Measurements from ENCODE around the gene SLC30A1.

Gene SLC30A1

DNA sequence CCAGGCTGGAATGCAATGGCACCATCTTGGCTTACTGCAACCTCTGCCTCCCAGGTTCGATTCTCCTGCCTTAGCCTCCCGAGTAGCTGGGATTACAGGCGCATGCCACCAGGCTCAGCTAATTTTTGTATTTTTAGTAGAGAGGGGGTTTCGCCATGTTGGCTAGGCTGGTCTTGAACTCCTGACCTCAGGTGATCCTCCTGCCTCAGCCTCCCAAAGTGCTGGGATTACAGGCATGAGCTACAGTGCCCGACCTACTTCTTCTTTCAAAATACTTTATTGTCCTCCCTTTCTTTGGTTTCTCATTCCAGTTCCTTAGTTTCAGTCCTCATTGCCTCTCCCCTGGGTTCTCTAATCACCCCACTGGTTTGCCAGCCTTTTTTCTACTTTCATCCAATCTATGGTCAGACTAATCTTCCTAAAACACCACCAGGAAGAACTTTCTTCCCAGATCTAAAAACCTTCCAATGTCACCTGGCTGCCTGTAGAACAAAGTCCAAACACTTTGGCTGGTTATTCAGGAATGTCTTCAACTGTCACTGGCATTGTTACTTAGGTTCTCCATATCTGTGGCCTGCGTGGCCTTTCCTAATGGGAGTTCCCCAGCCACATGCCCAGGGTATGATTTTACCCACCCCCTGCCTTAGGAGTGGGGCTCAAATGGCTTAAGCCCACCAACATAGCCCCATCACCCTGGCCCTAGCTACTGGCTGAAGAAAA lies 29.0 kb upstream of the SLC30A1 start:
- DNase-seq: no peak

DNA sequence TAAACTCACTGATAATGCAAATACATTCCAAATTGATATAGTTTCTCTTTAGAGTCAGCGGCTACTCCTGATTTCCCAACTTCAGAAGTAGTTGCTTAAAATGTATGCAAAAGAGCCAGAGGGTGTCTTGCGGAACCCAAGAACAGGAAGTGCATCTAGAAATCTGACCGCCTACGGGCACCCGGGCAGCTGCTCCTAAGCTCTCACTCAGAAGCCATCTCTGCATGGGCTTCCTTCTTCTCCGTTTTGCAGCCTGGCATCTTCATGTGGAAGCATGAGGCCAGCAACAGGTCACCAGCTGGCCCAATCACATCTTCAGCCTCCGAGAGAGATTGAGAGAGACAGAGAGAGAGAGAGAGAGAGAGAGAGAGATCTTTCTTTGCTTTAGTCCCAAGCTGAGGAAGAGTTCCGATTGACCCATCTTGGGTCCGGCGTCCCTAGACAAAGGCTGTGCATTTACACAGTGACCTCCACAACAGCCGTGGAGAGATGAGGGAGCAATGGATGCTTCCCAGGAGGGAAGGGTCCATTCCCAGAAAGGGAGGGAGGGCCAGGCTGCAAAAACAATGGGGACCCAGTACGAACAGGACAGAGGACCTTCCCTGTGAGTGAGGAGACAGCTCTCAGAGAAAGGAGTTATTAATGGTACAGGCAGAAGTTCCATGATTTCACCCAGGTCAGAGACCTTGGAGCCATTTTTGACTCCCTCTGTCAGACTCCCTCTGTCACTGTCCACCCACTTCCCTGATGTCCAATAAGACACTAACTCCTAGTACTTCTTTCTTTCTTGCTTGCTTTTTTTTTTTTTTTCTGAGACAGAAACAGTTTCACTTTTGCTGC lies 28.2 kb upstream of the SLC30A1 start:
- no peak for DNase-seq

DNA sequence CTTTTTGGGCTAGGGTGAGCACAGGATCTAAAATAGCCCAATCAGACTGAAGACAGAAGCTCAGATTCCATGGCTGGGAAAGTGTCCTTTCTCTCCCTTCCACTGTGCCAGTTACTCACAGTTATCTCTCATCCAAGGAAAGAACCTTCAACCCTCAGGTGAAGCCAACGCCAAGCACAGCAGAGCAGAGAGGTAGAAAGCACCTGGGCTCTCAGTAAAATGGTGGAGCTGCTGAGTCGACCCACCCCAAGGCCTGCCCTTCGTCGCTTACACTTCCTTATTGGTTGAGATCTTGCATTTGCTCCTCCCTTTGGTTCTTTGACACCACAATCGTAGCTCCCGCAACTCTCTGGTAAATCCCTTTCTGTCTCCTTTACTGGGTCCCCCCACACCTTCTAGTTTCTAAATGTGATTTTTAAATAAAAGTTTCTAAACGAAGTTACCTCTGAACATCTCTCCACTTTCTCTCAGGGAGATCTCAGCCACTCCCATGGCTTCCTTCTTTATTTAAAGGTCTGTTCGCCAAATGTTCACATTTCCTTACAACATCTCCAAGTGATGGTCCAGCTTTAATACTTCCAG lies 27.5 kb upstream of the SLC30A1 start:
- no peak for DNase-seq

DNA sequence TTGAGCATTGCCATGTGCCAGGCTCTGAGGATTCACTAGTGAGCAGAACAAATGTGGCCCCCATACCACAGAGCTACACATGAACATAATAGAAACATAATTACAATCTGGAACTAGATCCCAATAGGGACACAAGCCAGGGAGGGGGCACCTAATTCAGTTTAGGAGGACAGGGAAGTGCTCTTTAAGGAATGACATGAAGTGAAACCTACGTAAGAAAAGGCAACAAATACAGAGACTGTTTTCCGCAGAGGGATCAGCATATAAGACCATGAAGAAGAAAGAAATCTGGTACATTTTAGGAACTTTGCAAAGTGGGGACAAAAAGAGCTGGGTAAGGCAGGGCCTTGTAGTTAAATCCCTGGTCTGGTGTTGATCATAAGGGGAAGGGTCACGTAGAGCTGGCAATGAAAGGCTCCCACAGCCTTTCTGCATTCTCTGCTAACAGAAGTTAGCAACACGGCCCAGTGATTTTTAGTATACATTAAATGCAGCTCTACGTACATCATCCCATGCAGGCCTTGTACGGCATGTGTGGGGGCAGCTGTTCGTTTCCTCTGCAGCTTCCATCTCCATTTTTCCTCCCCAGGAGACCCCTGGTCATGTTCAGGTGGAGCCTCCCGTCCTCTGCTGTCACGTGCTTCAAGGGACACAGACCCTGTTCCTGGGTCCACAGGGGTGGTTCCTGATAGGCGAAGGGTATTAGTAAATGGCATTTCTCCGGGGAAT lies 26.8 kb upstream of the SLC30A1 start:
- DNase-seq: no peak

DNA sequence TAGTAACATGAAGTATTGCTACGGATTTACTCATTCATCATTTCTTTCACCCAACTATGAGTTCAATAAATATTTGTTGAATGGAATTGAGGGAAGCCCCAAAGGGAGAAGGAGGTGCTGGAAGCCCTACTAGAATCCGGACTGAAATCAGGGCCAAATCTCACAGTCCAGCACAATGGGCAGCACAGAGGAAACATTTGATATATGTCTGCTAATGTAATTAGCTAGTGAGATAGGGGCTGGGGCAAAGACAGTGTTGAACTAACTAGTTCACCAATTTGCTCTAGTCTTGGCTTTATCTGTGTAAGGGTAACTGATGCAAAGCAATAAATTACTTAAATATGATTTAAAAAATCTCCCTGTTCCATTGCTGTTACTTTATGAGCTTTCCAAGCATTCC lies 26.1 kb upstream of the SLC30A1 start:
- DNase-seq: no peak

DNA sequence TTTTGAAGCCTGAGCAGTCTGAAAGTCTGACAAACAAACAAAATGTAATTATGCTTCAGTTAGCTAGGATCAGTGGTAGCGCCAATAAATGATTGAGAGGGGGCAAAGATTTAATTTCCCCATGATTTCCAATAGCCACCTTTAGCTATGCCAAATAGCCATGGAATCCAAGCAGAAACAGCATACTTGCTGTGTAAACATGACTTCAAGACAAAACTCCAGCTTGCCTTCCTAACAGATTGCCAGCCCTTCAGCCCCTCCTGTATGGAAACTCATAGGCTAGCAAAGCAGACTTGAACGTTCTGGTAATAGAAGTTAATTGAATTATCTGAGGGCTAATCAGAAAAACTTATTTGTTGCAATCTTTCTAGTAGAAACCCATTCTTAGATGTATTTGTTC lies 25.6 kb upstream of the SLC30A1 start:
- DNase-seq: no peak

DNA sequence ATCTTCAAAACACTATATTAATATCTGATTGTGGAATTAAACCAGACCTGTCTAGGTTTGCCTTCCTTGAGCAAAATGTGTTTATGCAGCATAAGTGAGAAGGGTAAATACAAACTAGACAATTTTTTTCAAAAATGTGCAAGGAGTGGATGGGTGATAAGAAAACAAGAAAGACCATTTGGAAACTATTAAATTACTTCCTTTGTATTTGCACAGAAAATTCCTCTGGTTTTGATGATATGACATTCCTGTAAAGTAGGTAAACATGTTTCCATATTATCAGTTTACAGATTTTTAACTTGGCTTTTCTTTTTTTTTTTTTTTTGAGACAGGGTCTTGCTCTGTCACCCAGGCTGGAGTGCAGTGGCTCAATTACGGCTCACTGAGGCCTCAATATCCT lies 24.8 kb upstream of the SLC30A1 start:
- DNase-seq: no peak

DNA sequence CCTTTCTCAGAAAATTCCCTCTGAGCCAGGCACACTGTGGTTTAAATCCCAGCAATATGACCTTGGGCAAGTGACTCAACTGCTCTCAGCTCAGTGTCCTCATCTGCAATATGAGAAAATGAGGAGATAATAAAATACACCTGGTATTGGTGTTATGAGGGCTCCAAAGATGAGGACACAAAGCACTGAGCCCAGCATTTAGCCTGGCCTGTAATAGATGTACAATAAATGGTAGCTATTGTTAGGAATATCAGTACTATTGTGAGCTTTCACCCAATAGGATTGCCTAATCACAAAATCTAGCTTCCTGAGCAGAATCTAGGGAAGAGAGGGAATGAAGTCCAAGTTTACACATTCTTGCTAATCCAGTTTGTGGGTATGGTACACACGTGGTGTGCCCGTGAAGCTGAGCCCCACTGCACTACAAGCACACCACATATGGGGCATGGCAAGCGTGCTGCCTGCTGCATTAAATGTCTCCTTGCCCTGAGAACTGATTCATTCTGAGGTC lies 24.3 kb upstream of the SLC30A1 start:
- no peak for DNase-seq

DNA sequence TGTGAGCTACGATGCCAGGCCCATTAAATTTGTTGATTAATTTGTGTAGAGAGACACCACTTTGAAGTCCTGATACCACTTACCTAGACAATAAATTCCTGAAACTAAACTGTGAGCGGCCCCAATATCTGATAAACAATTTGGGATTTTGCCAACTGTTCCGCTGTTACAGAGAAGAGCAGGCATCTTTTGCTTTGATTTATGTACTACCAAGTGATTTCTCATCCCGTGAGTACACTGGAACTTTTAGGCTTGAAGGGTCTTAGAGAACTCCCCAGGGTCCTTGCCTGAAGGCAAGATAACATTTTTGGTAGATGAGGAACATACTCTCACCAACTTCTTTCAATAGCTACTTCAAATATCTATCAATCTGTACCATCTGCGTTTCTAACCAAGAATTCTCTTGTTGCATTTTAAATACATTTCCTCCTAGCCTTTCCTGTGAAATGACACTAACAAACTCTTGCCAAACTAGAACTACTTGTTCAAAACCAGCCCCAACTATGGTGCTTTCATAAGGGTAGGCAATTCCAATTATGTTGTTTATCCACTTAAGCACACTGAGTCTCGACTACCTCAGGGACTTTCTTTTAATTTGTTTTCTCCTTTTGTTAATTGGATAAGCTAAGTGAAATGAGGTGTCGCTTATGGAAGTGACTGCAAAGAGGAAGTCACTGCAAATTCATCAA lies 23.2 kb upstream of the SLC30A1 start:
- DNase-seq: no peak

DNA sequence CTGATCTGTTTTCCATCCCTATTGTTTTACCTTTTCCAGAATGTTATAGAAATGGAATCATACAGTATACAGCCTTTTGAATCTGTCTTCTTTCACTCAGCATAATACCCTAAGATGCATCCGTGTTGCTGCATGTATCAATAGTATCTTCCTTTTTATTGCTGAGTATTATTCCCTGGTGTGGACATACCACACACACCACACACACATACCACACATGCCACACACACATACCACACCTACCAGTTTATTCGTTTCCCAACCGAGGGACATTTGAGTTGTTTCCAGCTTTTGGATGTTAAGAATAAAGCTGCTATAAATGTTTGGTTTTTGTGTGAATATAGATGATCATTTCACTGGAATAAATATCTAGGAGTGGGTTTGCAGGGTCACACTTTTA lies 22.2 kb upstream of the SLC30A1 start:
- no peak for DNase-seq

DNA sequence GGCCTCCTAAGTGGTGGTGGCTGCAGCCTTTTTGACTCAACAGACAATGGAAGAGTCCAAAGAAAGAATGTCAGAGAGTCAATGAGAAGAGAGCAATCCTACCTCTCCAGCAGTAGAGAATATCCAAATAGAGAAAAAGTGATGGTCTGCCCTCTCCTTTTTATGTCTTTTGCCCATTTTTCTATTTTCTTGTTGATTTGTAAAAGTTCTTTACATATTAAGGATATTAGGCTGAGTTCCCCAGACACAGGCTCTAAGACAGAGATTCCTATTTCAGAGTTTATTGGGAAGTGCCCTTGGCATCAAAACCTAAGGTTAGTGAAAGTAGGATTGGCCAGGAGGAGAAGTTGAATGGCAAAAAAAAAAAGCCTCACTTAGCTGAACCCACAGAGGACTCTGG lies 20.3 kb upstream of the SLC30A1 start:
- DNase-seq: no peak

DNA sequence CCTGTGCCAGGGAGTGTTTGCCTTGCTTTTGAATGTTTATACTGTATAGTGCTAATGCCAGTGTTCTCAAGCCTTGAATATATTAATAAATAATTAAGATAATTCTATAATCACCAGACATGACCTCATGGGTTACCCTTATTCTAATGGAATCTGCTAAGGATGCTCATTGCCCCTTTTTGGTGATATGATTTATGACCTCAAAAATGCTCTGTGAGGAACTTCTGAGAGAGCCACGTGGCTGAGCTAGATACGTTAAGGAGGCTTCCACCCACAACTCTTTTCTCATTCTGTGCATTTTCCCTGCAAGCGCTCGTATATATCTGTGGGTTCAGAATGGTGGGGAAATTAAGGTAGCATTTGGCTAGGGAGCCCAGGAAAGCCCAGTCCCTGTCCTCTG lies 19.6 kb upstream of the SLC30A1 start:
- no peak for DNase-seq

DNA sequence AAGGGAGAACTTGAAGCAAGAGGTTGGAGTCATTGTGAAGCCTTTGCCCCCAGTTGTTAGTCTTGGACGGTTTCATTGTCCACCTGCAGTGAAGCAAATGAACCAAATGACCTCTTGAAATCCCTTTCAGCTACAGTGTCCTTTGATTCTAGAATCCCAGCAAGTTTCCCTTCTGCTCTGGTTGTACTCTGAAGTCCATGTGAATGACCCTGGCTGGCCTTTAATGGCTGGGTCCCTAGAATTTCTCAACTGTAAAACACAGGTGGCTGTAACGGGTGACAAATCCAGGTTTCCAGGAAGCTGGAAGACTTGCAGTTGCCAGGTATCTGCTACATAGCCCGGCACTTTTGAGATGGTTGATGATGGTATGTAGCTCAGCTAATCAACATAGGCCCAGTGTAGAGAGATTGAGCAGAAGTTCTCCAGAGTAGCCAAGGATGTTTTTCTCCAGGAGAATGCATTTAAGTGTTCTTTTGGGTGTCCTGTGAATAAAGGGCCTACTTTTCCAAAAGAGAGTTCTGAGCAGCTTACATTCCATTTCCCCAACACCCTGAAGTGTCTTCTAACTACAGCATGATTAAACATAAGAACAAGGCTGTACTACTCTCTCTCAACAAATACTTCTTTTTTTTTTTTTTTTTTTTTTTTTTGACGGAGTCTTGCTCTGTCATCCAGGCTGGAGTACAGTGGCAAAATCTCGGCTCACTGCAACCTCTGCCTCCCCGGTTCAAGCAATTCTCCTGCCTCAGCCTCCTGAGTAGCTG lies 17.6 kb upstream of the SLC30A1 start:
- DNase-seq: no peak

DNA sequence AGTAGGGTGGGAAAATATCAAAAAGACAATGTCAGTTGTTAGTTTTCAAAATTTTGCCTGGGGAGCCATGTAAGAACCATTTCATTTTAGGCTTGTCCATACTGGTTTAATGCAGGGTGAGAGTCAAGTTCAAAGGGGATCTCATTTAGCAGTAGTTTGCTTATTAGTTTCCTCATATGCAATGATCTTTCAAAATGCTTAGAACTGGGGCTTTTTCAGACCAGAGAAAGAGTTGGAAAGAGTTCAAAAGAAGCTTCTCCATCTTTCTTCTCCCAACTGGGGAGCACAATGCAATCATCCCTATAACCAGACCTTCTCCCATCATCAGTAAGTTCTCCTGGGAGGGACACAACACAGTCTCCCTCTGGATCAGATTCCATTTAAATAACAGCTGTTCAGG lies 16.5 kb upstream of the SLC30A1 start:
- no peak for DNase-seq

DNA sequence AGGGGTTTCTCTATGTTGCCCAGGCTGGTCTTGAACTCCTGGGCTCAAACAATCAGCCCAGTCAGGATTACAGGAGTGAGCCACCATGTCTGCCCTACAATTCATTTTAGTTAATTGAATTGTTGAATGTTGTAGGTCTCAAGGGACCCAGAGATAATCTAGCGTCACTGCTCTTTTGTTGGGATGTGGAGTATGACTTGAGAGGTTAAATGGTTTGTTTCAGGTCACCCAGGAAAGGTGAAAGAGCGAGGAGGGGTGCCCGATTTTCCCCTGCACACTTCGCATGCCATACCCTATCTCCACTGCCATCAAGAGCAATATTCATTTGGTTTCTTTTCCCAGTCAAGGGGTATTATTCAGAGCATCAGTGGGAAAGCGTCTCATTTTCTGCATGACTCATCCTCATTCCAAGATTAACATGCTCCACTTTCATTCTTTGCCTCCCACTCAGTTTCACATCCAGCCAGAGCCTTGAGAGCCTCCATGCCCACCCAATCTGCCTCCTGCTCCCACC lies 13.1 kb upstream of the SLC30A1 start:
- no peak for DNase-seq

DNA sequence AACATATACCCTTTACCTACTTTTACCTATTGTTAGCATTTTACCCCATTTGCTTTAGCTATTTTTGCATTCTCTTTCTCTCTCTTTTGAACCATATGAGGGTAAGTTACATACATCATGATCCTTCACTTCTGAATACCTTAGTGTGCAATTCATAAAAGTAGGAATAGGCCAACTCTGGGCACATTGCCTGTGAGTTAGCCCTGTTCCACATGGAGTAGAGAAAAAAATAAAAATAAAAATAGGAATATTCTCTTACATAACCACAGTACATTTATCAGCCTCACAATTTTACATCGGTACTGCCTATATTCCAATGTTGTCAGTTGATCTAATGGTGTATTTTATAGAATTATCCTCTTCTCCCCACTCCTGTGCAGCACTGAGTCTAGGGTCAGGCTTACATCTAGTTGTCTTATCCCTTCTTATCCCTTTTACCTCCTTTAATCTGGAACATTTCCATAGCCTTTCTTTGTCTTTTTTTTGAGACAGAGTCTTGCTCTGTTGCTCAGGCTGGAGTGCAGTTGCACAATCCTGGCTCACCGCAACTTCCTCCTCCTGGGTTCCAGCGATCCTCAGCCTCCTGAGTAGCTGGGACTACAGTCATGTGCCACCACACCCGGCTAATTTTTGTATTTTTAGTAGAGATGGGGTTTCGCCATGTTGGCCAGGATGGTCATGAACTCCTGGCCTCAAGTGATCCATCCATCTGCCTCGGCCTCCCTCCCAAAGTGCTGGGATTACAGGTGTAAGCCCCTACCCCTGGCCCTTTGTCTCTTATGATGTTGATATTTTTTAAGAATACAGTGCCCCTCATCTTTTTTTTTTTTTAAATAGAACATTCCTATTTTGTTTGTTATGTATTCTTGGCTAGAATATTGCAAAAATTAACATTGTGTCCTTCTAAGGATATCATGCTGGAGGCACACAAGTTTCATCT lies 11.1 kb upstream of the SLC30A1 start:
- DNase-seq: no peak

DNA sequence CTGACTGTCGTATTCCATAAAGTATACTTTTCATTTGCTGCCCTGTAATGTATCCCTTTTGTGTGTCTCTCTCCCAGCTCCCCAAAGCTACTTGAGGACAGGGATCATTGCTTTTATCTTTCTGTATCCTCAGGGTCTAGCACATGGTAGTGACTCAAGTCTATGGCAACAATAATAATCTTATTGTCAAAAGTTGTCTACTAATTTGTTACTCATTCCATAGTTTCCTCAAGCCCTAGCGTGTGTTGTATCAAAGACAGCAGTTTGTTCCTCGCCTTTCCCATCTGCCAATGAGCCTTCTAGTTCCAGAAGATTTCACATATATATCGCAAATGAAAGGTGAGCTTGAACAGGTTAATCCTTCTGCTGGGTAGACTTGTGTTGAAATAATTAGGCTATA lies 9.8 kb upstream of the SLC30A1 start:
- no peak for DNase-seq

DNA sequence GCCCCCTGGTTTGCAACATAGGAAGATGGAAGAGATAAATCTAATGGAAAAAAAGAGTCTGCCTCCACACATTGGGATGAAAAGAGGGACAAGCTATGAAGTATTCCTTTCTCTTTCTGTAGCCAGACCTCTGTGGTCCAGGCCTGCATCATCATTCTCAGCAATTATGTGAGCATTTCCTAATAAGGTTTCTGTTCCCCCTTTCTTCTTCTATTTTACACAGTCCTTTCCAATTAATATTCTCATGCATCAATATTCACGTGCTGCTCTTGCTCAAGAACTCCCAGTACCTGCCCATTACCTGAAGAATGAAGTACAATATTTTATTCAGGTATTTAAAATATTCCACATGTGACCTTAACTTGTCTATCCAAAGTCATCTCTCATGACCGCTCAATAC lies 8.2 kb upstream of the SLC30A1 start:
- no peak for DNase-seq

DNA sequence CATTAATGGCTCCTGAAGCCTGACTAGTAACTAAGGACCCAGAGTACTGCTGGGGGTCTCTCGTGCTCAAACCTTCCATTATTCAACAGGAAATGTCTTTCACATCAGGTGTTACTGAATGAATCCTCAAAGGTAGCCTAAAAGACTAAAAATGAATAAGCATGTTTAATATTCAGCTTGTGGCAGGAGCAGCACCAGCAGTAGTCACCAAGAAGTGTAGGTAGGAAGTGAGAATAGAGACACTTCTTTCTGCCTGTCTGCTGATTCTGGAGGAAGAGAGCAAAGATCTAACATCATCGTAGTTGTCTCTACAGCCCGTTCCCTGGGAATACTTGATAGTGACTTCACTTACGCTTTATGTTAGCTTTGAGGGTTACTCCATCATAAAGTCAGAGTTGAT lies 7.6 kb upstream of the SLC30A1 start:
- no peak for DNase-seq

Measured in NCI-H2029 treated with DMSO at 0.1 percent for 48 hours (cell line).